ENCODE results near the gene KCNN2. TPM values are rescaled to one million over a fixed set of nuclear protein-coding genes. Genes with fewer than 3 reads are reported as not detected.
A peak's percentile ranks its signal among the peaks of the same experiment; 100 is the strongest.

KCNN2 gene
- 0.51 TPM in 1 of 2 replicates, not detected in the other for total RNA-seq (2014; rRNA removed; shearing (Covaris generic))

DNA sequence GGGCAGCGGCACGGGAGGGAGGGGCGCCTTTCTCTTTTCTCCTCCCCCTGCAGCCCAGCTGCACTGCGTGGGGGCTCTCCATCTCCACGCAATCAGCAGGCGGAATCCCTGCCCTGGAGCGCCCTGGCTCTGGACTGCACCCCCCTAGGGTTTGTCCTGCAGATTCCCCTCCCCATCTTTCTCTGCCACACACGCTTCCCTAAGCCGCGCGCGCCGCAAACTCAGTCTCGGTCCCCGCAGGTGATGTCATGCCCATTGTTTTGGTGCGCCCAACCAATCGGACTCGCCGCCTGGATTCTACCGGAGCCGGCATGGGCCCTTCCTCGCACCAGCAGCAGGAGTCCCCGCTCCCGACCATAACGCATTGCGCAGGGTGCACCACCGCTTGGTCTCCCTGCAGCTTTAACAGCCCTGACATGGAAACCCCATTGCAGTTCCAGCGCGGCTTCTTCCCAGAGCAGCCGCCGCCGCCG, at the start of gene KCNN2:
KCNN2 (plus strand) TSS at position 347 of the 473 bp plus-strand sequence; CDS start at position 417, 70 bp downstream.
- DNase-seq (ENCODE audit: low read depth), result peak; percentile 92

DNA sequence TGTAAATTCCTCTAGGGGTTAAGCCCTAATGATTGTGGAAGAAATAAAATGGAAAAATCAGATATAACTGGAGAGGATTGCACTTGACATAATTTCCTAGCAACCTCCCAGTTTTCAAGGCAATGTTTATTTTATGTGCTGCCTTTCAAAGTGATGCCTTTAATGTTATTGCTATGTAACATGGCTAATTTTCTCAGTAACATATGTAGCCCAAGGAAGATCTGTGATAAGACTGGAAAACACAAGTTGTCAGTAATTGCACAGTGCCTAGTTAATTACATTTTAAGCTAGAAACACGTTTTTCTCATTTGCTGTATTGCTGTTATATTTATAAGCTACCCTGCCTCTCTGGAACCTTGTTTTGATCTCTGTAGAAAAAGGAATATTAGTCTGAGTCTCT, 49.2 kb upstream of the KCNN2 start:
- no peak for DNase-seq (ENCODE audit: low read depth)

DNA sequence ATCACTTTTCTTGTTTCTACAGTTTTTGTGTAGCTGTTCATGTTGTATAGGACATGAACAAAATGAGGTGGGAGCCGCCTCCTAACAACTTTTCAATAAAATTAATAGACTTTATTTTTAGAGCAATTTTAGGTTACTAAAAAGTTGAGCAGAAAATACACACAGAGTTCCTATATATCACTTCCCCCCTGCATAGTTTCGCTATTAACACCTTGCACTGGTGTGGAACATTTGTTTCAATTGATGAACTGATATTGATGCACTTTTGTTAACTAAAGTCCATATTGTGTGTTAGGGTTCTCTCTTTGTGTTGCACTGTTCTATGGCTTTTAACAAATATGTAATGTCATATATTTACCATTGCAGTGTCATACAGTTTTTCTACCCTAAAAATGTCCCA, 47.8 kb upstream of the KCNN2 start:
- DNase-seq (ENCODE audit: low read depth), result no peak

DNA sequence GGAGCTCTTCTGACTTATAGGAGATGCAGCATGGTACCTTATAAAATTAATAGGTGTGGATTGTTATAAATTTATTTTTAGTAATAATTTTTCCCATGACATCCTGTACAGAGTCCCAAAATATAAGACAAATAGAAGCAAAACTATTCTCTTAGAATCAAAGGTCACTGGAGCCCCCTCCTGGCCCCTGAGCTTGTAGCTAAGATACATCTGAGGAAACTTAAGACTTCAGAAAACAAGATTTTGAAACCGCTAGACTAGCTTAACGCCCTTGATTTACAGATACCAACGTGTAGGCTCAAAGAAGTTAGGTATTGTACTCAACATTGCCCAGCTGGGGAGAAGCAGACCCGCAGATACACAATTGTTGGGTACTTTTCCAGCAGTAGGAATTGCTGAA, 45.7 kb upstream of the KCNN2 start:
- no peak for DNase-seq (ENCODE audit: low read depth)

DNA sequence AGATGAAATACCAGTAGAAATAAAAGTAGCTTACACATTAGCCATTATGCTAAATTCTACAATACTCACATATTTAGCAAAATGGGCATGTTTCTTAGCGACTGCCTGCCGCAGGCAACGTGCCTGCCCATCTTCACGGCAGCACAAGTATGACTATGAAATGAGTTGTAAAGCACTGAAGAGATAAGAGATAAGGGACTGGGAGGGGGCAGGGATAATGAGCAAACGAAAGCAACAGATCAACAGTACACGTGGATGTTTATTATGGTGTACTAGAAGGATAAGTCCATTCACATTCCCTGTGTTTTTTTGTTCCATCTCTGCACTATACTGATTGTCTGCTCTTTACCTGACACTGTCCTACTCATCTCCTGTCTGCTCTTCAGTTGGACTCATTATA, 44.1 kb upstream of the KCNN2 start:
- no peak for DNase-seq (ENCODE audit: low read depth)

DNA sequence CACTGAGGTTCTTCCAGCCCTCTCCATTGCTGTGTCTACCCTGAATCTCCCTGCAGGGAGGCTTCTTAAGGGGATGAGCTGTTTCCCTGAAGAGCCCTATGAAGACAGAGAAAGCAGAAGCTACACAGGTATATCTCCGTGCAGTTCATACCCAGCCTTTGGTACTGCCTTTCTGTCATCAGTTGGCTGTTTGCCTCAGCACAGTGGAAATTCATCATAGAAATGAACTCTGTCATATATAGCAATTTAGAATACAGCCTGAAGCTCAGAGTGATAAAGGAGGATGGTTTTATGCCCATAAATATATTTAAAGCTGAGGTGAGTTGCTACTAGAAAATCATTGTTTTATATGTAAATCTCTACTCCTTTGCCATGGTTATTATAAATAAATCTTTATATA, 42.6 kb upstream of the KCNN2 start:
- DNase-seq (ENCODE audit: low read depth), result no peak

DNA sequence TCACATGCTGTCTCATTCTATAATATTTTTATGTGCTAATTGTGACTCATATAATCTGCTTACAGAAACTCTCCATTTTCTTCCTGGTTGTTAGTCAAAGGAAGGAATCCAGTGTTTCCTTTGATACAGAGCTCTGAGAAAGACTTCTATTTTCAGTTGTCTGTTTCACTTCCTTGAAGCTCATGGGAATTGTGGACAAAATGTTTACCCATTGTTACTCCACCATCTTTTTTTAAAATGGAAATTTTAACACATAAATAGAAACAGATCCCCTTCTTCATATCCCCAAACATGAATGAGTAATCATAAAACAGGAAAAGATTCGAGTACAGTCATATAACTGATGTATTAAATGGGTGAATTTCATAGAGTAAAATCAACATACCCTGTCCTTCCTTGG, 42.0 kb upstream of the KCNN2 start:
- DNase-seq (ENCODE audit: low read depth), result no peak

DNA sequence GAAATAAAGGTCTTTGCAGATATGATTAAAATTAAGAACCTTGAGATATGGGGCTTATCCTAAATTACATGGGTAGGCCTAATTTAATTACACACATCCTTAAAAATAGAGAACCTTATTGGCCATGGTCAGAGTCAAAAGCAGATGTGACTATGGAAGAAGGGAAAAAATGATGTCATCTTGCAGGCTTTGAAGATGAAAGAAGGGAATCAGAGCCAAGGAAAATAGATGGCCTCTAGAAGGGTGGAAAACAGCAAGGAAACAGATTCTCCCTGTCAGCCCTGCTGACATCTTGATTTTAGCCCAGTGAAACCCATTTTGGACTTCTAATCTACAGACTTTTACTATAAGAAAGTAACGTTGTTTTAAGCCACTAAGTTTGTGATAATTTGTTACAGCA, 37.6 kb upstream of the KCNN2 start:
- DNase-seq (ENCODE audit: low read depth), result no peak

DNA sequence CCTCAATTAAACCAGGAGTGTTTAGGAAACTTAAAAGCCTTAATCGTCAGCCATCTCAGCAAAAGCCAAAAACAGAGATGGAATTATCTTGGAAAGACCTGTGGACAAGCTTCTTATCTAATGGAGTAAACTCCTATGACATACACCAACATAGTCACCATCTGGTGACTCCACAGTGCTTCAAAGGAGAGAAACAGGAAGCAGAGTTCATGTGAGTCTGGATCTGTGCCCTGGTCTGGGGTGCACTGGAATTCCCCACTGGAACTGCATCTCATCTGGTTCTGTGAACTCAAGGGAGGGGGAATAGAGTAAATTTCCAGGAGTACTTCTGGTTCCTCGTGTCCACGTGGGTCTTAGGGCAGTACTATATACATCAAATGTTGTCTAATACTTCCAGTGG, 36.3 kb upstream of the KCNN2 start:
- peak; percentile 59 for DNase-seq (ENCODE audit: low read depth)

DNA sequence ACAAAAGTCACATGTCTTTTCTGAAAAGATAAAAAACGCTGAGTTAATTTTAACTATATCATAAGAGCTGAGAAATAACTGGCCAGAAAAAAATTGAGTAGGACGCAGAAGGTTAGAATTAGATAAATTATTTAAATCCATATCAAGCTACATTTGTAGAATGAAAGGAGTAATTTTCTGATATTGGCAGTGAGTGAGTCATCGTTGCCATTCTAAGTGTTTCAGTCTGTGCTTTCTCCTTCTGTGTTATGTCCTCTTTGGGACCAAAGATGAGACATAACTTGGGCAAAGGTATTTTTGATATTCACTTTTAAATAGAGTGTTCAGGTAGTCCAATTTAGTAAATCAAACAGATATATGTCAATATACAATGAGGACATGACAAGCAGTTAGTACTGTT, 34.4 kb upstream of the KCNN2 start:
- DNase-seq (ENCODE audit: low read depth), result no peak

DNA sequence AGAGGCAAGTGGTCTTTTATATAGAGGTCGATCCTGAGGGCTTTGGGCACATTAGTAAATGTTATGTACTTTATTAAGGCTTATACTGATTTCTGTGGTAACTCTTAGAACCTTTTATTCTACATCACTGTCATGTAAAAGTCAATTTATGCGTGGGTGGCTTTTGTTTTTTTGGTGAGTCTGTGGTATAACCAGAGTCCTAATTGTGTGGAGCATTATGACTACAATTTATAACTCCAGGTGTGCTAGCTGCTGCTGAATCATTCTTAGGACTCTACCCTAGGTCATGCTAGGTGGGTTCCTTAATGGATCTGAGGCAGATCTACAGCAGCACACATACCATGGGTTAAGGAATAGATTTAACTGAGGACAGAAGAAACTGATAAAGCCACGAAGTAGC, 33.9 kb upstream of the KCNN2 start:
- DNase-seq (ENCODE audit: low read depth), result no peak

DNA sequence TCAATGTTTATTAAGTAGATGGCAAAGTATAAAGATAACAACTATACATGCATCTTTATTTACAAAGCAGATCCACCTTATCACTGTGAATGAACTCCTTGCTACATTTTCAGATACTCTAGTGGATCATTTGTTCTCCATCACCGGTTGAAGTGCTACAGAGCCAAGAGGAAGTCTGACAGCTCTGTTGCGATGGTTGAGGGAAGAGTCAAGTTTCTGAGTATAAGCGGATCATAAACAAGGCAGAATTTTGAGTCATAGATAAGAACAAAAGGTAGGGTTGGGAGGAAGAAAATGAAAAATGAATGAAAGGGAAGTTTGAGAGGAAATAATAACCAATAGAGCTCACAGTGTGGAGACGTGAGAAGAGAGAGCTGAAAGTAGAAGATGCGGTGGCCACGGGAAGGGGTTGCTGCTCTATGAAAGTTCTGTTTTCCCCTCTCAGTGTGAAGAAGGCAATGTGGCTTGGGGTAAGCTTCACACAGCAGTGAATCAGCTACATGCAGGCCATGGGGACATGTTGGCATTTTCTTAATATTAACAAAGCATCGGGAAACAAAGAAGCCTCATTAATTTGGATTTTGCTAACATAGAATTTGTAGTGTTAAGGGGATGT, 30.8 kb upstream of the KCNN2 start:
- DNase-seq (ENCODE audit: low read depth), result no peak

DNA sequence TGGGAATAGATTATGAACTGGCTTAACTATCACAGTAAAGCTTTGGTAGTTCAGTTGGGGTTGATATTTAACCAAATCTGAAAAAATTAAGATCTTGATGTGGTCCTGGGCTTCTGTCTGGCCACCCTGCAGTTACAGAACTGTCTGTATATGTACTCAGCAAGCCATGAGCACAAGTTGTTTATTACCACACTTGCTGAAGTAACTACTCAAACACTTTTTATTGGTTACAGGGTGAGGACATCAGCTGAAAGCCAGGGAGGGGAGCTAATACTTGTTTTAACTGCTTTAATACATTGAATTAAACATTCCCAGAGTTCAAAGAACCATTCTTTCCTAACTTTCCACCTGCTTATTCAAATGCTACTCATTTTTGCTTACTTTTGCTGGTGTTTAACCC, 29.4 kb upstream of the KCNN2 start:
- DNase-seq (ENCODE audit: low read depth), result no peak

DNA sequence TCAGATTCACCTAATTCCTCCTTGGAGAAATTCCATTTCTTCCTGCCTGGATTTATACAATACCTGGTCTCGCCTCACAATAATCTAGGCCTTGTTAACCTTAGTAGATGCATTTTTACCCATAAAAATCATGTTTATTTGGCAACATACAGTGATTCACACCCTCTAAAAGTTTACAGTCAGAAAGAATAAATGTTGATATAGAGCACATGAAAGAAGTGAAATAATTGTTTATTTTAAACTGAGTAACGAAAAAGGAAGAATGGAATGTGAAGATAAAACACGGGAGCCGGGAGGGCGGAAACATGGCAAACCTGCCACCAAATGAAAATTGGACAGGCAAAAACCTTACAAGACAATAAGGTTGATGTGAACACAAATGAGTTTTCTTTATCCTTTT, 28.9 kb upstream of the KCNN2 start:
- DNase-seq (ENCODE audit: low read depth), result no peak

DNA sequence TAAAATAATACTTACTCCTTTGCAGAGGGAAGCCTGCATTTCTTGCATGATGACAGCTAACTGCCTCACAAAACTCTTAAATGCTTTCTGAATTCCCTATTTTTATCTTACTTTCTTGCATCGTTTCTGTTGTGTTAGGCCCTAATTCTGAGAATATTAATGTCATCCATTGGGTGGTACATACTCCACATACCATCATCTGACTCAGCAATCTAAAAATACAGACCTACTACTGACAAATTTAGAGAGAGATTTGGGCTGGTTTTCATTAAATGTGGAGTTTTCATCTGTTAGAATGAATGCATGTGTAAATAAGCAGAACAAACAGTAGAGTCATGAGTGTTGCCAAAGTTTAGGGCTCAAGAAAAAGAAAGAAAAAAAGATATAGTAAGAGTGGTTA, 26.5 kb upstream of the KCNN2 start:
- DNase-seq (ENCODE audit: low read depth), result no peak

DNA sequence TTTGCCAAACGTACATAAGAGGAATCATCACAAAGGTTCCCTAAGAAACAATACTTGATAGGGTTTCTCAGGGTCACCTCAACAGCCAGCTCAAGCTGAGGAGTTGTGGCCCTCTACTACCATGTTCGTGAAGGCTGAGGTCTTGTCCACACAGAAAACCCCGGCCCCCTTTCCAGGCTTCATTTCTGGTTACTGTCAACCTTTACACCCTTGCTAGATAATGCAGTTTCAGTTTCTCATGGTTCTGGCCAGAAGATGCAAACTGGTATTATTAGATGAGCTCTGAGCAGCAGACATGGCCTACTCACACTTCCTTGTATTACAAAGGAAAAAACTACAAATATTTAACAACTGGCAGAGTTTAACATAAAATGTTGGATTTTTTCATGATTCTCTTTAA, 22.8 kb upstream of the KCNN2 start:
- DNase-seq (ENCODE audit: low read depth), result no peak

DNA sequence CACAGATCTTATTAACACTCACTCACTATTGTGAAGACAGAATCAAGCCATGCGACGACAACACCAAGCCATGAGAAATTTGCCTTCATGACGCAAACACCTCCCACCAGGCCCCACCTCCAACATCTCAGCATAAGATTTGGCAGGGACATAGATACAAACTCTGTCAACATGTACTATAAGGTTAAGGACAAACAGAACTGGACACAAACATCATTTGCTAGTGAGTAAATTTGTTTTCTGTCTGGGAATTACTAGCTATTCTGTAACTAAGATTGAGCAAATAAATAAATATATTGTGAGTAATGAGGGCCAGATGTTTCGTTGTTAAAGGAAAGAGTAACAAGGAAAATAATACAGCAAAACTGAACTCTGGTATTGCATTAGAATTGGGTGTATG, 15.7 kb upstream of the KCNN2 start:
- DNase-seq (ENCODE audit: low read depth), result no peak

DNA sequence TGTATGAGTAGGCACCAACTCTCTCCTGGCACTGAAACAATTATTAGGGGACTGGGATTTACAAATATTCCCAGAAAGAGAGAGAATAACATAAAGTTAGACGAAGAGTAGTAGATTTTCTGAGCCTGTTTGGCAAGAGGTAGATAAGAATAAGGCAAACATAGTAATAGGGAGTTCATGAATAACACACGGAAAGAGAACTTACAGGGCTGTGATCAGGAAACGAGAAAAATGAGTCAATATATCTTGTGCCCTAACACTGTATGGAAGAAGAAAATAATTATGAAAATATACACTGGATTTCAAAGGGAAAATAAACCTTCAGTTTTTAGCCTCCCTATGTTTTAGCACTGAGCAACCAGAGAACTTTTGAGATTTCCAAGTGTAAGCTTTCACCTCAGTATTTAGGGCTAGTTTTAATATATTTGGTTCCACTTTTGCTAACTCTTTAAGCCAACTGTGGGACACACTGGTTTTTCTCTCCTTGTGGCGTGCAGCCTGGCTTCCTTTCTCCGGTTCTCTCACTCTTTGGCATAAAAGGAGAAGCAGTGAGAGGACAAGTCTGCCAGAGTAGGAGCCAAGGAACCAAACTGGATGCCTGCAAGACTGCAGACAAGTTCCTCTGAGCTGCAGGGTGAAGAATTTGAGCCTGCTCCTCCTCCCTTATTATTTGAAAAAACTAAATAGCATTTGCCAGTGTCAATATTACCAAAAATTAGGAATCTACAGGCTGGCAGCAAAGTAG, 6.6 kb upstream of the KCNN2 start:
- DNase-seq (ENCODE audit: low read depth), result no peak

DNA sequence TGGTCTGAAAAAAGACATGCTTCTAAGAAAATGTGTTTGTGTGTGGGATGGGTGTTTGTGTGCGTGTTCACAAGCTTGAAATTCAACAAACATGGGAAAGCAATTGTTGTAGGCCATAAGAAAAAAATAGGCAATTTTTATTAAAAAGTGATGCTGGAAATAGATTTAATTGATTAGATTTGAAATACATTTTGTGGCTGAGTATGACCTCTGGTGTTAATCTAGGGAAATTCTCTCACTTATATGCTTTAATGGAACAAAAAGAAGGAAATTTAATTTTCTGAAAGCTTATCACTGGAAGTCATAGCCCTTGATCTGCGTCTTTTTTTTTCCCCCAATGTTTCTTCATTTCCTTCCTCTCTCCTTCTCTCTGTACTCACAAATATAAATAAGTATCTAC, 3.5 kb upstream of the KCNN2 start:
- no peak for DNase-seq (ENCODE audit: low read depth)

DNA sequence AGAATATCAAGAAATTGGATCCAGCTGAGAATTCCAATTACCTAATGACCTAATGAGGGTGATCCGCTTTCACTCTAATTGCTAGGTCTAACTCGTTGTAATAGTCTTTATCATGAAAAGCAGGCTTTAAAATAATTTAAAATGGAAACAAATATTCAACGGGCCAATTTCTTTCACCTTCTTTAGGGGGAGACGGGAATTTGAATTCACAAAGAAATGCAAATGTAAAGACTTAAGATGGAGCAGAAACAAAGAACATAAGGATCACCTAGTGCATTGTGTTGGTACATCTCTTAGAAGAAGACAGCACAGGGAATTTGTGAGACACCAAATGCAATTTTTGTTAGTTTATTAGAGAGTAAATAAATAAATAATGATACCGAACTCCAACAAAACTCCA, 1.5 kb upstream of the KCNN2 start:
- DNase-seq (ENCODE audit: low read depth), result no peak

DNA sequence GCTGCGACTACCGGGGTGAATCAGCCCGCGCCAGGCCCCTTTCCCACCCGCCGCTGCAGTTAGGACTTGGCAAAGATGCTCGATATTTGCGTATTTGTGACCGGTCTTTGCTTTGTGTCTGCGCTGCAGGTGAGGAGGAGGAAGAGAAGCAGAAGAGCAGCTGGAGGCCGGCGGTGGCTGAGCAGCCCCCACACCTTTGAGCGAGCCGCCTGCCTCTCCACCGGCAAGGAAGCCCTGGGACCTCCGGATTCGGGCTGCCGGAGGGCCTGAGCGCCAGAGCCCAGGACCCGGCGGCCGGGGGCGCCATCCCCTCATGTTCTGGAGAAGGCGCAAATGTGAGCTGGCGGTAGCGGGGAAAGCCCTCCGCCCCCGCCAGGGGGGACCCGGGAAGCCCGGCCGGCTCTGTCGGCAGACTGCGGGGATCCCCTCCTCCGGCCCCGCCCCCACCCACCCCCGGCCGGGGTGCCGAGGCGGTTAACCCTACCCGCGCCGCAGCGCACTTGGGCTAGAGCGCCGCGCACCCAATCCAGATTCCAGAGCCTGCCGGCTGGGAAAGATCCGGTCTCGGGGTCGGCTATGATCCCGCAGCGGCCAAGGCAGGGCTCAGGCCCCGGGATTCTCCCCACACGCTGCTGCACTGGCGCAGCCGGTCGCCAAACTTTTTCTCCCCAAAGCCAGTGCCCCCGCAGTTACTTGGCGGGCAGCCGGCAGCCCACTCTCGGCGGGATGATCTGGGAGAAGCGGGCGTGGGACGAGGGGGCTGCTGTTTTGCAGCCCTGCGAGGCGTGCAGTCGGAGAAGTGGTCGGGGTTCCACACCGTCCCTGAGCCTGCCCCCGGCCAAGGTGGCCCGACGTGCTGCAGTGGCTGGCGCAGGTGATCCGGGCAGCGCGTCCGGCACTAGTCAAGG, 800 bp upstream of the KCNN2 start:
- peak; percentile 45 for DNase-seq (ENCODE audit: low read depth)

DNA sequence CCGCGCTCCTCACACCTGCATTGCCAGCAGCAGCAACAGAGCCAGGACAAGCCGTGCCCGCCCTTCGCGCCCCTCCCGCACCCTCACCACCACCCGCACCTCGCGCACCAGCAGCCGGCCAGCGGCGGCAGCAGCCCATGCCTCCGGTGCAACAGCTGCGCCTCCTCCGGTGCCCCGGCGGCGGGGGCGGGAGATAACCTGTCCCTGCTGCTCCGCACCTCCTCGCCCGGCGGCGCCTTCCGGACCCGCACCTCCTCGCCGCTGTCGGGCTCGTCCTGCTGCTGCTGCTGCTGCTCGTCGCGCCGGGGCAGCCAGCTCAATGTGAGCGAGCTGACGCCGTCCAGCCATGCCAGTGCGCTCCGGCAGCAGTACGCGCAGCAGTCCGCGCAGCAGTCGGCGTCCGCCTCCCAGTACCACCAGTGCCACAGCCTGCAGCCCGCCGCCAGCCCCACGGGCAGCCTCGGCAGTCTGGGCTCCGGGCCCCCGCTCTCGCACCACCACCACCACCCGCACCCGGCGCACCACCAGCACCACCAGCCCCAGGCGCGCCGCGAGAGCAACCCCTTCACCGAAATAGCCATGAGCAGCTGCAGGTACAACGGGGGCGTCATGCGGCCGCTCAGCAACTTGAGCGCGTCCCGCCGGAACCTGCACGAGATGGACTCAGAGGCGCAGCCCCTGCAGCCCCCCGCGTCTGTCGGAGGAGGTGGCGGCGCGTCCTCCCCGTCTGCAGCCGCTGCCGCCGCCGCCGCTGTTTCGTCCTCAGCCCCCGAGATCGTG, 517 bp downstream of the KCNN2 start:
- DNase-seq (ENCODE audit: low read depth), result peak; percentile 50

Data from Daoy (cell line).